ENCODE measurements around the gene SIPA1L3.

SIPA1L3 gene

GRCh38 chr19:38211151-38211591 is 304.2 kb downstream of the SIPA1L3 start (continued):
- TF ChIP-seq HIC1 (tag by site-specific recombination; IDR thresholded peaks at IDR 0.05) (0 out of 2 replicates have a peak, but pooled peaks have one; percentile 16), KLF9 (tag by site-specific recombination; IDR thresholded peaks at IDR 0.05; ENCODE audit: low read depth) (0 out of 2 replicates have a peak, but pooled peaks have one; percentile 21), PATZ1 (tag by site-specific recombination; IDR thresholded peaks at IDR 0.05) (peak; percentile 3; the same call in 1 of the 2 replicates)

GRCh38 chr19:38211766-38212165 is 304.8 kb downstream of the SIPA1L3 start:
- POLR2A ChIA-PET, result no interaction called here
- H3K27ac ChIP-seq (ENCODE audit: extremely low read depth, low read depth, low read length), result no peak overlapping the region
- no peaks in the 10 kb centered on the region for H3K9me3 ChIP-seq (ENCODE audit: control insufficient read depth, insufficient read depth, low read depth, low read length)
- H3K36me3 ChIP-seq (ENCODE audit: control insufficient read depth in 2 of 2, insufficient read depth in 1 of 2, low read length in 2 of 2), result peaks cover 19 to 20% of the 10 kb centered on the region in 2 experiments; a peak in 2 of 3 replicates
- CTCF ChIA-PET, result no interaction called here
- TF ChIP-seq ZSCAN5A (tag by site-specific recombination; IDR thresholded peaks at IDR 0.05) (no peak), ZNF626 (tag by site-specific recombination; IDR thresholded peaks at IDR 0.05) (no peak), ZFP69B (tag by site-specific recombination; IDR thresholded peaks at IDR 0.05) (peak; percentile 55; the same call in 1 of the 2 replicates), EGR2 (tag by site-specific recombination; IDR thresholded peaks at IDR 0.05; ENCODE audit: low read depth) (no peak), ZNF692 (tag by site-specific recombination; IDR thresholded peaks at IDR 0.05) (peak; percentile 24; the same call in 1 of the 2 replicates), ZNF610 (tag by site-specific recombination; IDR thresholded peaks at IDR 0.05; ENCODE audit: borderline replicate concordance) (no peak), ZNF19 (tag by site-specific recombination; IDR thresholded peaks at IDR 0.05; ENCODE audit: low read depth) (no peak), ZFHX2 (tag by site-specific recombination; conservative IDR thresholded peaks at IDR 0.05) (no peak), ZNF521 (tag by site-specific recombination; IDR thresholded peaks at IDR 0.05) (no peak), ZNF10 (tag by site-specific recombination; IDR thresholded peaks at IDR 0.05) (0 out of 2 replicates have a peak, but pooled peaks have one; percentile 50), SETDB1 (IDR thresholded peaks at IDR 0.05; ENCODE audit: insufficient read length, low read length) (no peak), ZNF214 (tag by site-specific recombination; IDR thresholded peaks at IDR 0.05; ENCODE audit: borderline replicate concordance) (no peak)
- peaks cover 25% of the 10 kb centered on the region for H3K4me1 ChIP-seq (ENCODE audit: control insufficient read depth, insufficient read depth, low read length)
- no peak overlapping the region for H3K4me3 ChIP-seq (ENCODE audit: low read depth, low read length)

- no peaks in the 10 kb centered on the region for H3K9me3 ChIP-seq (ENCODE audit: control insufficient read depth, insufficient read depth, low read depth, low read length)
- H3K27ac ChIP-seq (ENCODE audit: extremely low read depth, low read depth, low read length), result no peak overlapping the region
- POLR2A ChIA-PET, result no interaction called here
- no peak overlapping the region for H3K4me3 ChIP-seq (ENCODE audit: low read depth, low read length)
- CTCF ChIA-PET, result interaction anchor here (0.6 kb wide), 1 partner anchor 31 kb away, joined by 3 read pairs; no protein-coding TSS in a partner anchor
- peaks cover 28 to 32% of the 10 kb centered on the region in 2 experiments for H3K36me3 ChIP-seq (ENCODE audit: control insufficient read depth in 2 of 2, insufficient read depth in 1 of 2, low read length in 2 of 2)
- H3K4me1 ChIP-seq (ENCODE audit: control insufficient read depth, insufficient read depth, low read length), result peaks cover 22% of the 10 kb centered on the region
- no peak for TF ChIP-seq HOXD13 (CRISPR knock-in tag; IDR thresholded peaks at IDR 0.05; ENCODE audit: borderline replicate concordance)
- no peak for TF ChIP-seq ZNF518A (tag by site-specific recombination; conservative IDR thresholded peaks at IDR 0.05; ENCODE audit: low read depth)
- no peak for TF ChIP-seq ZNF19 (tag by site-specific recombination; IDR thresholded peaks at IDR 0.05; ENCODE audit: low read depth)
- no peak for TF ChIP-seq ZBTB6 (tag by site-specific recombination; IDR thresholded peaks at IDR 0.05)
- no peak for TF ChIP-seq KLF1 (tag by site-specific recombination; IDR thresholded peaks at IDR 0.05)
Observed at GRCh38 chr19:38213469-38213868, 306.5 kb downstream of the SIPA1L3 start.
